Esophagus muscularis mucosa (tissue), 2 donors: ENCODE results near the gene ATE1.

ENCODE experiments used
- POLR2A ChIP-seq: fragments of 450-650 bp; IDR thresholded peaks from one replicate; pipeline ENCODE4 v1.6.1; 2017; ENCODE audit warnings: antibody characterized with exemption, moderate library complexity, mild to moderate bottlenecking, low read depth
- POLR2AphosphoS5 ChIP-seq, 2 donors: sonication (generic); formaldehyde crosslinking; IDR thresholded peaks; one replicate each; pipeline ENCODE4 v1.6.1; 2017; ENCODE audit warnings: antibody characterized with exemption in 2 of 2

DNA sequence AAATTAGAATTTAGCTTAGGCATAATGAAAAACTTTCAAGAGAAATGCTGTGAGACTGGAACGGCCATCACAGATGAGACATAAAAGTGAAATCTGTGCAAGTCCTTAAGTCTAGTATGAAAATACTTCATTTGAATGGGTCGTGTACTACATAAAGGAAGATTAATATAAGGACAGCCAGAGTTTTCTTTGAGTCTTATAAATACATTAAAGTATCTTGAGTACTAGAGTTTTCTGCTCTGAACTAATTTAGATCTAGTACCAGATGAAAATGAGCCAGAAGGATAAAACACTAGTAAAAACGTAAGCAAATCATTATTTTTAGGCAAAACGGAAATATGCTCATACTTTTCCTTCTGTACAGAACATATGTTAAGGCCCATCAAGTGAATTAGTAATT lies 93.1 kb downstream of the ATE1 start:
- TF ChIP-seq POLR2AphosphoS5 (IDR thresholded peaks at IDR 0.05): no peak
- TF ChIP-seq POLR2A: no peak
